ENCODE data around the gene IPO5. TPM values are rescaled to one million over a fixed set of nuclear protein-coding genes. Genes with fewer than 3 reads are reported as not detected.

The IPO5 gene
- 49.5 TPM for total RNA-seq

DNA sequence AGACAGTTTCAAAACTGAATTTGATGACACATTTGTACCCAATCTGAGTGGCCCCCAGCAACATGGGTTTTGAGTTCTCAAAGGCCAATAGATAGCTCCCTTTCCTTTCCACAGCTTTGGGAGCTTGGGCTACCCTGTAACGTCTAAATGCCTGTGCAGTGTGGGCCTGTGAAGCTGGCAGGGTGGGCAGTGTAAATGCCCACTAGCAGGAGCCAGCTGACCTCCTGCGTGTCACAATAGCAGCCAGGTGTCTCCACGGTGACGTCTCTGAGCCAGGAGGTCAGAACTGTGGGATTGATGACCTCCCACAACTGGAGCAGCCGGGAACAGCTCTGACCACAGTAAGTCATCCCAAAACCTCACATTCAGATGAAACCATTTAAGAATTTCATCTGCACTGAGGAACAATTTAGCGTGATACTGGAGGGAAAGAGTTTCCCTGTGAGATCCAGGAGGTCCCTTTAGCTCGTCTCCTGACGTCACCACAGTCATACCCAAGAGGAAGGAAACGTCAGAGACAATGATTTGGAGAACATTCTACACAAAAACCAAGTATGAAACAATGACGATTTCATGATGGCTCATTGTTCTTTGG lies at the start of gene IPO5:
Gene IPO5, plus strand, starts transcription at position 300 of the 595 bp plus-strand sequence. CDS start 23,022 bp downstream, outside the sequence.
- no peaks in the 10 kb centered on the region for H3K36me3 ChIP-seq
- intact Hi-C loops (cut with DNase I), result no loop called here
- no peaks in the 10 kb centered on the region for H3K27me3 ChIP-seq
- DNase-seq (ENCODE audit: low spot score in 2 of 2), result no peak
- H3K9me3 ChIP-seq, result no peaks in the 10 kb centered on the region
- H3K4me3 ChIP-seq, result no peak within 1 kb of the TSS
- no peak within 1 kb of the TSS for H3K27ac ChIP-seq
- H3K4me1 ChIP-seq, result no peaks in the 10 kb centered on the region
- TF ChIP-seq, protein P1, sequence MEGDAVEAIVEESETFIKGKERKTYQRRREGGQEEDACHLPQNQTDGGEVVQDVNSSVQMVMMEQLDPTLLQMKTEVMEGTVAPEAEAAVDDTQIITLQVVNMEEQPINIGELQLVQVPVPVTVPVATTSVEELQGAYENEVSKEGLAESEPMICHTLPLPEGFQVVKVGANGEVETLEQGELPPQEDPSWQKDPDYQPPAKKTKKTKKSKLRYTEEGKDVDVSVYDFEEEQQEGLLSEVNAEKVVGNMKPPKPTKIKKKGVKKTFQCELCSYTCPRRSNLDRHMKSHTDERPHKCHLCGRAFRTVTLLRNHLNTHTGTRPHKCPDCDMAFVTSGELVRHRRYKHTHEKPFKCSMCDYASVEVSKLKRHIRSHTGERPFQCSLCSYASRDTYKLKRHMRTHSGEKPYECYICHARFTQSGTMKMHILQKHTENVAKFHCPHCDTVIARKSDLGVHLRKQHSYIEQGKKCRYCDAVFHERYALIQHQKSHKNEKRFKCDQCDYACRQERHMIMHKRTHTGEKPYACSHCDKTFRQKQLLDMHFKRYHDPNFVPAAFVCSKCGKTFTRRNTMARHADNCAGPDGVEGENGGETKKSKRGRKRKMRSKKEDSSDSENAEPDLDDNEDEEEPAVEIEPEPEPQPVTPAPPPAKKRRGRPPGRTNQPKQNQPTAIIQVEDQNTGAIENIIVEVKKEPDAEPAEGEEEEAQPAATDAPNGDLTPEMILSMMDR (IDR thresholded peaks at IDR 0.05), result no peak

DNA sequence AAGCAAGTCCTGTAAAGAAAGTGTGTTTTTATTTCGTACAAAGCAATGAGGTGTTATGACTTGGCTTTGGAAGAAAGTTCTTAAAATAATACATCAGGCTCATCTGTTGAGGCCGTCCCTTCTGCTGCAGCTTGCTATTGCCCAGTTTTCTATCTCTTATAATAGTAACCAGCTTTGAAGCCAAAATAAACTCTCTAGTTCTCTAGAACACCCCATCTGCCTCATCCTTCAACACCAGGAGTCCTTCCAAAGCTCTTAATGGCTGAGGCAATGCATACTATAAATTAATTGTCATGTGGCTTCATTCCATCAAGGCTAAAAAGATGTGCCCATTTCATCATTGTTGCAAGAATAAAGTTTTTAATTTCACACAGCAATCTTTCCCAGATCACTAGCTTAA lies 49.4 kb upstream of the IPO5 start:
- intact Hi-C loops (cut with DNase I), result no loop called here
- DNase-seq (ENCODE audit: low spot score in 2 of 2), result no peak
- Histone ChIP-seq H3K27ac (no peak overlapping the region), H3K27me3 (no peaks in the 10 kb centered on the region), H3K9me3 (no peaks in the 10 kb centered on the region), H3K4me1 (no peaks in the 10 kb centered on the region), H3K4me3 (no peak overlapping the region), H3K36me3 (no peaks in the 10 kb centered on the region)
- TF ChIP-seq, protein P1 (IDR thresholded peaks at IDR 0.05), result no peak

DNA sequence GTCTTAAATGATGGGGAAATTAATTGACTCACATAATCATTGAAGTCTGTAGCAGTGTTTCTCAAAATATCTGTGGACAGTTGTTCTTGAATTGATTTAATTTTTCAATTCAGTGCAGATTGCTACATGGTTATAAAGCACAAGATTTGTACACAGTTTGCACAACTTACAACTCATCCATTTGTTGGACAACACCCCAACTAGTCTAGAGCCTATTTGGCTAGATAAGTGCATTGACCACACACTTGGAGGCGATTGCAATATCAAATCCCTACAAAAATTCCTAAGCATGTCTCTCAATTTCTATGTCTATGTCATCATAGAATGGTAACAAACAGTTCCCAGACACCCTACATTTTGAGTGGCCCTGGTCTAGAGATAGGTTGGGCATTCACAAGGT lies 48.0 kb upstream of the IPO5 start:
- intact Hi-C loops (cut with DNase I), result no loop called here
- Histone ChIP-seq H3K27me3 (no peaks in the 10 kb centered on the region), H3K9me3 (no peaks in the 10 kb centered on the region), H3K4me1 (no peaks in the 10 kb centered on the region), H3K4me3 (no peak overlapping the region), H3K27ac (no peak overlapping the region), H3K36me3 (no peaks in the 10 kb centered on the region)
- DNase-seq (ENCODE audit: low spot score in 2 of 2), result no peak
- TF ChIP-seq, protein P1 (IDR thresholded peaks at IDR 0.05), result no peak

DNA sequence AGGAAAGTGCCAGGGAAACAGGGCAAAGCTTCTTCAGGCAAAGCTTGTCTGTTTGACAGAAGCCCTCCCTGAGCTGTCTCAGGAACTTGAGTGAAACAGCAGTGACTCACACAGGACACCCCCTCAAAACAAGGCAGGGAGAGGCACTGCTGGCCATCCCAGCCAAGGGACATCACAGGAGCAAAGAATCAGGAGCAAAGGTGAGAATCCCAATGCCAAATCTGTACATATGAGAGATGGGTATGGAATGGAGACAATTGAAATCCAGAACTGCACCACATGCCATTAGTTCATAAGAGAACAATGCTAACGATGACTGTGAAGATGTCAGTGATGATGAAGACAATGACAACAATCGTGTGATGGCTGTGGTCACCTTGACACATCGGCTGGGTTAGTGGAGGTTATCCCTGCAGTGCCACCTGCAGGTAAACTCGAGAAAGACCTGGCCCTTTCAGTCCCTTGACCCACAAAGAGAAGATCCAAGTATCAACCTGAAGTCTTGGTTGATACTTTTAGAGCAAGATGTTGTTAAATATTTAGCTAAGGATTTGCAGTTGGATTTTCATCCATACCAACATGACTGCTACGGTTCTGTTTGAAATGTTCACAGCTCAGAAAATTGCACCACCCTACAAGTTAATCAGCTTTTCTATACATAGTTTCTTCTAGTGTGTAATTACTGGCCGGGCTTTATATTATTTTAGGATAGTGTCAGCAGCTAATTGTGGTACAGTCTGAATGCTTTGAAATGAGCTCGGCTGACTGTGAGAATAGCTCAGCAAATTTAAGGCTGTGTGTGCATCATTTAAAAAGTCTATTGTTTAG lies 42.0 kb upstream of the IPO5 start:
- H3K36me3 ChIP-seq, result no peaks in the 10 kb centered on the region
- DNase-seq (ENCODE audit: low spot score in 2 of 2), result no peak
- no peak overlapping the region for H3K27ac ChIP-seq
- no peak overlapping the region for H3K4me3 ChIP-seq
- peaks cover 0 to 11% of the 10 kb centered on the region in 2 donors for H3K9me3 ChIP-seq
- no peaks in the 10 kb centered on the region for H3K27me3 ChIP-seq
- TF ChIP-seq, protein P1 (IDR thresholded peaks at IDR 0.05), result no peak
- intact Hi-C loops (cut with DNase I), result no loop called here
- no peaks in the 10 kb centered on the region for H3K4me1 ChIP-seq

DNA sequence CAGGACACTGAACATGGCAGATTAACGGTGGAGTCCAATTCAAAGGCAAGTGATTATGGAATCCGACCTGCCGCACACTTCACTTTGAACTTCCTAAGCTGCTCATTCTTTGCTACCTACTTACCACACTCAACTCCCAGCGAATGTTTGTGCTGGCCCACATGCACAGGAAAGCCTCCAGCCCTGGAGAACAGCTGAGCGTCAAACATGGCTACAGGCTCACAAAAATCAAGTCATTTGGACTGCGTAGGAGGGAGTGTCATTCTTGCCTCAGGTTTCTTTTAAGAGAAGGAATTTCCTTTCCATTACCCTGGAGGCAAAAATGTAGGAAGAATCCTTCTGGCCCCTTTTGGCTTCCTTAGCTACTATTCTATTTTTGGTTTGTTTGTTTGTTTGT lies 41.3 kb upstream of the IPO5 start:
- H3K9me3 ChIP-seq, result peaks cover 0 to 11% of the 10 kb centered on the region in 2 donors
- no peak overlapping the region for H3K4me3 ChIP-seq
- intact Hi-C loops (cut with DNase I), result no loop called here
- no peak for DNase-seq (ENCODE audit: low spot score in 2 of 2)
- H3K27ac ChIP-seq, result no peak overlapping the region
- no peaks in the 10 kb centered on the region for H3K27me3 ChIP-seq
- H3K36me3 ChIP-seq, result no peaks in the 10 kb centered on the region
- no peaks in the 10 kb centered on the region for H3K4me1 ChIP-seq
- TF ChIP-seq, protein P1 (IDR thresholded peaks at IDR 0.05), result no peak

Data from ascending aorta (tissue), 2 donors.